ENCODE results near the gene TMEM128. TPM values are rescaled to one million over a fixed set of nuclear protein-coding genes. Genes with fewer than 3 reads are reported as not detected.

TMEM128 gene
- total and polyA plus RNA-seq, 2 of the 13 experiments (the other 11 are each of a cell fraction or from before 2014, with no cell fraction given): 19.4 to 27.9 TPM

DNA sequence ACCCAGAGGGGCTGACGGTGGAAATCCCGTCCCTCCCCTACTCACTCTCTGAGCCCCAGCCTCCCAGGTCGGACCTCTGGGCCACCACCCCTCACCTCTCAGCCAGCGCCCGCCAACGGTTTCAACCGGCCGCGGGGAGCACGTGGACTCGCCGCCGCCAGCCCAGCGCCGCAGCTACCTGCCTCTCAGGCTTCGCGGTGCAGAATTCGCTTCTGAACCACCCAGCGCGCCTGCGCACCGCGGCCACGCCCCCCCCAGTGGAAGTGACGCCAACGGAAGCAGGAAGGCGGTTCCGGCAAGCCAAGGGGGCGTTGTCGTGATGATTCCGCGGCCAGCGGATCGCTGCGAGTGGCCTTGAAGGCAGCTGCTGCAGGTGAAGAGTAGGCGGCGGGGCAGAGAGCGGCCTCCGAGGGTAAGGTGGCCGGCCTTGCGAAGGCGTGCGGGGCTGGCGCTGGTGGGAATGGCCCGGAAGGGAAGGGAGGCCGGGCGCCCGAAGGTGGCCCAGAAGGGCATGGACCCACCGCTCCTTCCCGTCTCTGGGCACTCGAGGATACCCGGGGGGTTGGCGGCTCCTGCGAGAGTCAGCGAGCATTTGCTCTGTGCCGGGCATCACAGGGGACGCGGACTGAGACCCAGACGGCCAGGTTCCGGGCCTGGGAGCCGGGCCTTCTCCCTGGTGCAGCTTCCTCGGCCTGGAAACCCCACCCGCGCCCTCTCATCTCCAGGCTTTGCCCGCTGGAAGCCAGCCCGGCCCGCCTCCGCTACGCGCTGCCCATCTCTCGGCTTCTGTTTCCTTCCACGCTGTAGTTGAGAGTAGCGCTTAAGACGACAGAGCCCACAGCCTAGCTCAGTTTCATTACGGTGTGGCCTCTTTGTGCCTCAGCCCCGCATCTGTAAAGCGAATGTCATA lies 42.2 kb upstream of the TMEM128 start, which contains the start of the genes LYAR and ZBTB49 (continued):
- peak; percentile 99 for TF ChIP-seq ARID4A (CRISPR knock-in tag; IDR thresholded peaks at IDR 0.05; ENCODE audit: borderline replicate concordance)
- TF ChIP-seq JUND (CRISPR knock-in tag; IDR thresholded peaks at IDR 0.05): no peak; the same call in 1 of the 2 replicates
- no peak for TF ChIP-seq ZNF883 (CRISPR knock-in tag; IDR thresholded peaks at IDR 0.05; ENCODE audit: not compliant biosample characterization)
- no peak for TF ChIP-seq ZSCAN12 (CRISPR knock-in tag; IDR thresholded peaks at IDR 0.05)
- no peak for TF ChIP-seq KDM6A (CRISPR knock-in tag; IDR thresholded peaks at IDR 0.05; ENCODE audit: low read depth)
- TF ChIP-seq TBX2 (CRISPR knock-in tag; IDR thresholded peaks at IDR 0.05; ENCODE audit: borderline replicate concordance): peak; percentile 76; the same call in 1 of the 2 replicates
- no peak for TF ChIP-seq ZNF660 (CRISPR knock-in tag; IDR thresholded peaks at IDR 0.05; ENCODE audit: borderline replicate concordance, low read depth)
- TF ChIP-seq SMC3 (IDR thresholded peaks at IDR 0.05; ENCODE audit: low read length): no peak; the same call in 1 of the 2 replicates
- peak; percentile 61; the same call in 1 of the 2 replicates for TF ChIP-seq ZNF451 (CRISPR knock-in tag; IDR thresholded peaks at IDR 0.05)
- peak; percentile 93 for TF ChIP-seq YEATS4 (CRISPR knock-in tag; IDR thresholded peaks at IDR 0.05; ENCODE audit: borderline replicate concordance)
- TF ChIP-seq, protein P1, sequence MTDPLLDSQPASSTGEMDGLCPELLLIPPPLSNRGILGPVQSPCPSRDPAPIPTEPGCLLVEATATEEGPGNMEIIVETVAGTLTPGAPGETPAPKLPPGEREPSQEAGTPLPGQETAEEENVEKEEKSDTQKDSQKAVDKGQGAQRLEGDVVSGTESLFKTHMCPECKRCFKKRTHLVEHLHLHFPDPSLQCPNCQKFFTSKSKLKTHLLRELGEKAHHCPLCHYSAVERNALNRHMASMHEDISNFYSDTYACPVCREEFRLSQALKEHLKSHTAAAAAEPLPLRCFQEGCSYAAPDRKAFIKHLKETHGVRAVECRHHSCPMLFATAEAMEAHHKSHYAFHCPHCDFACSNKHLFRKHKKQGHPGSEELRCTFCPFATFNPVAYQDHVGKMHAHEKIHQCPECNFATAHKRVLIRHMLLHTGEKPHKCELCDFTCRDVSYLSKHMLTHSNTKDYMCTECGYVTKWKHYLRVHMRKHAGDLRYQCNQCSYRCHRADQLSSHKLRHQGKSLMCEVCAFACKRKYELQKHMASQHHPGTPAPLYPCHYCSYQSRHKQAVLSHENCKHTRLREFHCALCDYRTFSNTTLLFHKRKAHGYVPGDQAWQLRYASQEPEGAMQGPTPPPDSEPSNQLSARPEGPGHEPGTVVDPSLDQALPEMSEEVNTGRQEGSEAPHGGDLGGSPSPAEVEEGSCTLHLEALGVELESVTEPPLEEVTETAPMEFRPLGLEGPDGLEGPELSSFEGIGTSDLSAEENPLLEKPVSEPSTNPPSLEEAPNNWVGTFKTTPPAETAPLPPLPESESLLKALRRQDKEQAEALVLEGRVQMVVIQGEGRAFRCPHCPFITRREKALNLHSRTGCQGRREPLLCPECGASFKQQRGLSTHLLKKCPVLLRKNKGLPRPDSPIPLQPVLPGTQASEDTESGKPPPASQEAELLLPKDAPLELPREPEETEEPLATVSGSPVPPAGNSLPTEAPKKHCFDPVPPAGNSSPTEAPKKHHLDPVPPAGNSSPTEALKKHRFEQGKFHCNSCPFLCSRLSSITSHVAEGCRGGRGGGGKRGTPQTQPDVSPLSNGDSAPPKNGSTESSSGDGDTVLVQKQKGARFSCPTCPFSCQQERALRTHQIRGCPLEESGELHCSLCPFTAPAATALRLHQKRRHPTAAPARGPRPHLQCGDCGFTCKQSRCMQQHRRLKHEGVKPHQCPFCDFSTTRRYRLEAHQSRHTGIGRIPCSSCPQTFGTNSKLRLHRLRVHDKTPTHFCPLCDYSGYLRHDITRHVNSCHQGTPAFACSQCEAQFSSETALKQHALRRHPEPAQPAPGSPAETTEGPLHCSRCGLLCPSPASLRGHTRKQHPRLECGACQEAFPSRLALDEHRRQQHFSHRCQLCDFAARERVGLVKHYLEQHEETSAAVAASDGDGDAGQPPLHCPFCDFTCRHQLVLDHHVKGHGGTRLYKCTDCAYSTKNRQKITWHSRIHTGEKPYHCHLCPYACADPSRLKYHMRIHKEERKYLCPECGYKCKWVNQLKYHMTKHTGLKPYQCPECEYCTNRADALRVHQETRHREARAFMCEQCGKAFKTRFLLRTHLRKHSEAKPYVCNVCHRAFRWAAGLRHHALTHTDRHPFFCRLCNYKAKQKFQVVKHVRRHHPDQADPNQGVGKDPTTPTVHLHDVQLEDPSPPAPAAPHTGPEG (CRISPR knock-in tag; IDR thresholded peaks at IDR 0.05): no peak
- 0 out of 2 replicates have a peak, but pooled peaks have one; percentile 37 for TF ChIP-seq MEIS2 (CRISPR knock-in tag; IDR thresholded peaks at IDR 0.05)
- TF ChIP-seq BHLHE40 (IDR thresholded peaks at IDR 0.05; ENCODE audit: low read length): 0 out of 2 replicates have a peak, but pooled peaks have one; percentile 23
- no peak for TF ChIP-seq HNF4G (IDR thresholded peaks at IDR 0.05; ENCODE audit: borderline replicate concordance, low read depth, low read length)
- no peak for TF ChIP-seq HNF4G (CRISPR knock-in tag; IDR thresholded peaks at IDR 0.05; ENCODE audit: borderline replicate concordance, low read depth)
- TF ChIP-seq SKIL (CRISPR knock-in tag; IDR thresholded peaks at IDR 0.05; ENCODE audit: borderline replicate concordance): no peak

All from HepG2 (cell line).